Measurements from ENCODE around the gene RBM4B. TPM values are rescaled to one million over a fixed set of nuclear protein-coding genes. Genes with fewer than 3 reads are reported as not detected.
A peak's percentile ranks its signal among the peaks of the same experiment; 100 is the strongest.

Gene RBM4B
- total RNA-seq, 1 experiment from 2014 or later: 14.1 TPM

GRCh38 chr11:66624450-66624849, 53.2 kb downstream of the RBM4B start (continued):
- TF ChIP-seq USF1 (CRISPR knock-in tag; IDR thresholded peaks at IDR 0.05) (no peak), FOXP1 (CRISPR knock-in tag; IDR thresholded peaks at IDR 0.05; ENCODE audit: borderline replicate concordance) (no peak)

- no peak for ATAC-seq
- CTCF ChIA-PET: interaction anchor here (0.6 to 2.0 kb wide), 2 partner anchors 59 to 85 kb away, joined by 3 to 8 read pairs; partner anchors contain the start of gene RBM4B
- H3K36me3 Mint-ChIP-seq: peaks cover 52% of the 10 kb centered on the region
- TF ChIP-seq ZBTB43 (CRISPR knock-in tag; IDR thresholded peaks at IDR 0.05) (no peak), SMAD4 (CRISPR knock-in tag; IDR thresholded peaks at IDR 0.05) (no peak), JAZF1 (CRISPR knock-in tag; IDR thresholded peaks at IDR 0.05) (no peak), JUN (CRISPR knock-in tag; IDR thresholded peaks at IDR 0.05) (no peak), FOXP4 (CRISPR knock-in tag; IDR thresholded peaks at IDR 0.05) (no peak), ZNF281 (CRISPR knock-in tag; IDR thresholded peaks at IDR 0.05) (no peak), ARID4B (CRISPR knock-in tag; IDR thresholded peaks at IDR 0.05; ENCODE audit: borderline replicate concordance) (no peak), E2F1 (CRISPR knock-in tag; IDR thresholded peaks at IDR 0.05) (no peak), MYBL2 (CRISPR knock-in tag; IDR thresholded peaks at IDR 0.05) (no peak), AR (CRISPR knock-in tag; IDR thresholded peaks at IDR 0.05) (no peak), USF2 (CRISPR knock-in tag; IDR thresholded peaks at IDR 0.05) (no peak), NFATC4 (CRISPR knock-in tag; IDR thresholded peaks at IDR 0.05) (no peak), ETV6 (CRISPR knock-in tag; IDR thresholded peaks at IDR 0.05) (no peak), ELF4 (CRISPR knock-in tag; IDR thresholded peaks at IDR 0.05; ENCODE audit: low read depth) (no peak), ZSCAN18 (CRISPR knock-in tag; IDR thresholded peaks at IDR 0.05) (no peak), NFE2L1 (CRISPR knock-in tag; IDR thresholded peaks at IDR 0.05) (no peak)
Observed at GRCh38 chr11:66619080-66619554, 58.6 kb downstream of the RBM4B start.

More at GRCh38 chr11:66619080-66619554, 58.6 kb downstream of the RBM4B start:
- Mint-ChIP-seq H3K27ac (peak overlapping the region; percentile 88), H3K4me1 (peaks cover 36% of the 10 kb centered on the region), H3K27me3 (ENCODE audit: low read depth) (no peaks in the 10 kb centered on the region), H3K9me3 (no peaks in the 10 kb centered on the region), H3K4me3 (peak overlapping the region; percentile 98)
- POLR2A ChIA-PET: interaction anchor here (0.6 to 1.0 kb wide), 3 partner anchors 19 to 1654 kb away, joined by 3 to 13 read pairs (median 3); partner anchors contain the start of gene RBM4
- DNase-seq (ENCODE audit: low spot score): no peak

All from WTC11 (cell line).